Transverse colon (tissue), 4 donors: ENCODE measurements around the gene AP1AR. TPM values are rescaled to one million over a fixed set of nuclear protein-coding genes. Genes with fewer than 3 reads are reported as not detected.

Experiments
- DNase-seq: peaks from one replicate; pipeline ENCODE4 v3.0.0-alpha.2; 2019
- H3K27ac ChIP-seq, 4 donors: fragments of 200-600 bp; sonication (generic); 2 replicates each; pipeline ENCODE4 v1.5.1; 2016 to 2018; ENCODE audit warnings: inconsistent platforms in 4 of 4
- H3K27me3 ChIP-seq: fragments of 200-600 bp; sonication (generic); 2 replicates; pipeline ENCODE4 v1.5.1; 2017; ENCODE audit warnings: inconsistent platforms
- H3K36me3 ChIP-seq, 4 donors: fragments of 200-600 bp; sonication (generic); 2 replicates each; pipeline ENCODE4 v1.5.1; 2017 to 2019; ENCODE audit warnings: inconsistent platforms in 4 of 4
- H3K4me1 ChIP-seq, 4 donors: fragments of 200-600 bp; sonication (generic); 2 replicates each; pipeline ENCODE4 v1.5.1; 2017 to 2020; ENCODE audit warnings: inconsistent platforms in 4 of 4
- H3K4me3 ChIP-seq, 4 donors: fragments of 200-600 bp; sonication (generic); 1 replicate in 1 of 4; 2 replicates in 3 of 4; pipeline versions ENCODE4 v1.5.1 to v1.6.1; 2017 to 2019; ENCODE audit warnings: inconsistent platforms in 4 of 4
- H3K9me3 ChIP-seq, 2 donors: fragments of 200-600 bp; sonication (generic); 2 replicates each; pipeline ENCODE4 v1.5.1; 2017 to 2019; ENCODE audit warnings: inconsistent platforms in 2 of 2
- CTCF ChIP-seq, 5 experiments: fragments of 200-600 bp in 3 of 5; fragments of 450-650 bp in 2 of 5; sonication (generic) in 3 of 5; IDR thresholded peaks; 1 replicate in 2 of 5; 2 replicates in 3 of 5; pipeline ENCODE4 v1.5.1; 2016 to 2017; ENCODE audit warnings: antibody characterized with exemption in 5 of 5, inconsistent platforms in 3 of 5, mild to moderate bottlenecking in 2 of 5, moderate library complexity in 1 of 5
- EP300 ChIP-seq: sonication (generic); formaldehyde crosslinking; IDR thresholded peaks from one replicate; pipeline ENCODE4 v1.6.1; 2017; ENCODE audit warnings: antibody characterized with exemption, low read depth
- POLR2A ChIP-seq: fragments of 450-650 bp; IDR thresholded peaks from one replicate; pipeline ENCODE4 v1.6.1; 2016; ENCODE audit warnings: antibody characterized with exemption, mild to moderate bottlenecking, moderate library complexity
- POLR2AphosphoS5 ChIP-seq, 3 donors: sonication (generic); formaldehyde crosslinking; IDR thresholded peaks; one replicate each; pipeline ENCODE4 v1.6.1; 2016; ENCODE audit warnings: antibody characterized with exemption in 3 of 3
- WGBS, 2 donors: methylation state at CpG; one replicate each; pipeline ENCODE4 v1.1.5; 2018; ENCODE audit warnings: low coverage in 1 of 2; 5-methylcytosine and 5-hydroxymethylcytosine counted together
- in situ Hi-C, 4 donors: fragments of 200-750 bp; cut with MboI; loops; one replicate each; pipeline versions ENCODE4 v1.15.0 to v1.15.1; 2017; ENCODE audit warnings: low sequenced_read_pairs in 3 of 4, low pct_ligation_motif_present in 1 of 4, low pct_unique_long_range_greater_than_20kb in 1 of 4
- intact Hi-C: fragments of 100-400 bp; cut with DNase I; formaldehyde crosslinking; loops from one replicate; pipeline ENCODE4 v1.15.1; 2023; ENCODE audit warnings: low total_unique reads
- total RNA-seq, 4 donors: library from RNA; depleted of rRNA; stranded (reverse); fragments of >200 nt; gene quantifications; one replicate each; pipeline ENCODE4 v1.1.0, GENCODE V29; 2016

The AP1AR gene
- total RNA-seq, 4 donors from 2014 or later = 9.8 to 41.8 (median 38.7) TPM

GRCh38 chr4:112210777-112211176, 20.8 kb upstream of the AP1AR start:
- no peak overlapping the region for H3K27ac ChIP-seq
- in situ Hi-C loops (loop anchor here in 1 of 4 donors (25.0 kb wide), 1 partner anchor 98 kb away; no protein-coding TSS in a partner anchor), intact Hi-C loops (no loop called here)
- H3K4me3 ChIP-seq = no peak overlapping the region
- no peaks in the 10 kb centered on the region for H3K4me1 ChIP-seq
- WGBS, 2 donors = 62 to 86% methylated on average over 1 of the region's 1 CpG
- TF ChIP-seq CTCF (IDR thresholded peaks at IDR 0.05) = no peak
- no peak for TF ChIP-seq EP300
- no peak for TF ChIP-seq POLR2A
- no peak for TF ChIP-seq POLR2AphosphoS5 (IDR thresholded peaks at IDR 0.05)
- H3K9me3 ChIP-seq = no peaks in the 10 kb centered on the region
- DNase-seq = no peak
- no peaks in the 10 kb centered on the region for H3K36me3 ChIP-seq
- H3K27me3 ChIP-seq = no peaks in the 10 kb centered on the region

DNA sequence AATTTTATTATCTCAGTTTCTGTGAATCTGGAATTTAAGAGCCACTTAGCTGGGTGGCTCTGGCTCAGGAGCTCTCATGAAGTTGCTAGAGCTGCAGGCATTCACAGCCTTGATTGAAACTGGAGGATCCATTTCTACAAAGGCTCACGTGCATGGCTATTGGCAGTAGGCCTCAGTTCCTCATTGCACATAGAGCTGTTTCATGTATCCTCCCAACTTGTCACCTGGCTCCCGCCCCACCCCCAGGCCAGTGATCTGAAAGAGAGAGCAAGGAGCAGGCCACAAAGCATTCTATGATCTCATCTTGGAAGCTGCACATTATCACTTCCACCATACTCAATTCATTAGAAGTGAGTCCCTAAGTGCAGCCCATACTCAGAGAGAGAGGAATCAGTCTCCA, 18.5 kb upstream of the AP1AR start:
- intact Hi-C loops (no loop called here), in situ Hi-C loops (loop anchor here in 1 of 4 donors (25.0 kb wide), 1 partner anchor 101 kb away; no protein-coding TSS in a partner anchor)
- no peak overlapping the region for H3K27ac ChIP-seq
- H3K9me3 ChIP-seq = no peaks in the 10 kb centered on the region
- H3K4me1 ChIP-seq = no peaks in the 10 kb centered on the region
- 33 to 49% methylated on average over 1 to 2 of the region's 2 CpGs for WGBS, 2 donors
- peak; percentile 54 for DNase-seq
- no peaks in the 10 kb centered on the region for H3K27me3 ChIP-seq
- H3K36me3 ChIP-seq = no peaks in the 10 kb centered on the region
- no peak for TF ChIP-seq EP300
- no peak for TF ChIP-seq CTCF (IDR thresholded peaks at IDR 0.05)
- TF ChIP-seq POLR2A = no peak
- TF ChIP-seq POLR2AphosphoS5 (IDR thresholded peaks at IDR 0.05) = no peak
- no peak overlapping the region for H3K4me3 ChIP-seq

GRCh38 chr4:112213856-112214255, 17.7 kb upstream of the AP1AR start:
- Histone ChIP-seq H3K27ac (no peak overlapping the region), H3K36me3 (no peaks in the 10 kb centered on the region), H3K27me3 (no peaks in the 10 kb centered on the region), H3K9me3 (no peaks in the 10 kb centered on the region), H3K4me1 (no peaks in the 10 kb centered on the region), H3K4me3 (no peak overlapping the region)
- intact Hi-C loops = no loop called here
- DNase-seq = no peak
- 72 to 73% methylated on average over 3 of the region's 3 CpGs for WGBS, 2 donors
- in situ Hi-C loops = loop anchor here in 1 of 4 donors (25.0 kb wide), 1 partner anchor 102 kb away; no protein-coding TSS in a partner anchor
- TF ChIP-seq POLR2A = no peak
- no peak for TF ChIP-seq POLR2AphosphoS5 (IDR thresholded peaks at IDR 0.05)
- TF ChIP-seq EP300 = no peak

DNA sequence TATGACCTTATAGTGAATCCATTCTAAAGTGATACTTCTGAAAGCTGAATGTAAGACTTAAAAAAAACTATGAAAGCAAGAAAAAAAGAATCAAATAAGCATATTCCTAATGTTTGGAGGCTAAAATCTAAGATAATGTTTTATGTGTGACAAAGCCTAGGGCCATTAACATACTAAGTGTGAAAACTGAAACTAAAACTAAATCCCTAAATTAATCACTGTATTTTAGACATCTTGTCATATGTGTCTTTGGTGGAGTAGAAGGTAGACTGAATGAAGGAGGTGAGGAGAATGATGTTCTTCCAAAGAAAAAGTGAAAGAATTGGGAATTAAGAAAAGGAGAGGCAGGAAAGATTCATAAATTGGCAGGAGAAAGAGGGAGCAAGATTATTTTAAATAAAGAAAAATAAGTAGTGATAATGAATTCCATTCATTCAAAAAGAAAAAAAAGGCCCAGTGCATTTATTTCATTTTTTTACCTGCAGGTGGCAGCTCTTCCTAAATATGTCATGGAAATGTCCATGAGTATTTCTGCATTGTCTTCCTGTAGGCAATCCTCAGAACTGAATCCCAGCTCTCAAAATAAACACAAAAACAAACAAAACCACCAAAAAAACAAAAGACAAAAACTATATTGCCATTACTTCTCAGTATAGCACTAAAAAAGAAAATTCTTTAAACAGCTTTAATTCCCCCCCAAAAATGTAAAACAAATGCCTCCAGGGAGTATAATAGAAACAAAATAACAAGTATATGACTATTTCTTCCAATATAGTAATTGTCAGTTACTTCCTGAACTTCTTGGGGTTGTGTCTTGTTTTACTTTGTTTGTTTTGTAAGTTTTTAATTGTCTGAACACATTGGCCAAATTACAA, 17.0 kb upstream of the AP1AR start:
- Histone ChIP-seq H3K4me3 (no peak overlapping the region), H3K27ac (no peak overlapping the region), H3K36me3 (no peaks in the 10 kb centered on the region), H3K9me3 (no peaks in the 10 kb centered on the region), H3K4me1 (no peaks in the 10 kb centered on the region), H3K27me3 (no peaks in the 10 kb centered on the region)
- in situ Hi-C loops = loop anchor here in 1 of 4 donors (25.0 kb wide), 1 partner anchor 102 kb away; no protein-coding TSS in a partner anchor
- no peak for DNase-seq
- TF ChIP-seq POLR2A (no peak), CTCF (IDR thresholded peaks at IDR 0.05) (peak; percentile 50 to 84 (median 54))
- intact Hi-C loops = no loop called here
